Progenitor cell of endocrine pancreas (in vitro differentiated cells): ENCODE data around the gene FAM222A. TPM values are rescaled to one million over a fixed set of nuclear protein-coding genes. Genes with fewer than 3 reads are reported as not detected.
A peak's percentile ranks its signal among the peaks of the same experiment; 100 is the strongest.

Source experiments
- DNase-seq: peaks from one replicate; pipeline ENCODE4 v3.0.0; 2021; ENCODE audit warnings: low spot score; ENCODE audit not compliant: unreplicated experiment
- H3K27ac Mint-ChIP-seq: 2 replicates; pipeline ENCODE4 v1.8.0; 2021; ENCODE audit warnings: mild to moderate bottlenecking, moderate library complexity, mixed read lengths
- H3K27me3 Mint-ChIP-seq: 2 replicates; pipeline ENCODE4 v1.8.0; 2021; ENCODE audit warnings: mixed read lengths
- H3K36me3 Mint-ChIP-seq: 2 replicates; pipeline ENCODE4 v1.8.0; 2022; ENCODE audit warnings: mixed read lengths; ENCODE audit not compliant: insufficient read depth
- H3K4me1 Mint-ChIP-seq: 2 replicates; pipeline ENCODE4 v1.8.0; 2021; ENCODE audit warnings: low read depth, mixed read lengths
- H3K4me3 Mint-ChIP-seq: 2 replicates; pipeline ENCODE4 v1.8.0; 2021; ENCODE audit warnings: low read depth, mild to moderate bottlenecking, moderate library complexity, mixed read lengths
- H3K9me3 Mint-ChIP-seq: 2 replicates; pipeline ENCODE4 v1.8.0; 2021; ENCODE audit warnings: low read depth, mixed read lengths
- total RNA-seq: library from RNA; stranded (reverse); gene quantifications from 2 replicates; pipeline ENCODE4 v1.2.1, GENCODE V29; 2021
- TF ChIP-seq, protein P1 (sequence below): fragments of 200-600 bp; sonication (generic); IDR thresholded peaks from one replicate; pipeline ENCODE4 v1.5.0; 2021; ENCODE audit warnings: antibody characterized with exemption, mild to moderate bottlenecking; ENCODE audit not compliant: unreplicated experiment

The FAM222A gene
- total RNA-seq, 1 donor from 2014 or later, result 11.6 TPM

DNA sequence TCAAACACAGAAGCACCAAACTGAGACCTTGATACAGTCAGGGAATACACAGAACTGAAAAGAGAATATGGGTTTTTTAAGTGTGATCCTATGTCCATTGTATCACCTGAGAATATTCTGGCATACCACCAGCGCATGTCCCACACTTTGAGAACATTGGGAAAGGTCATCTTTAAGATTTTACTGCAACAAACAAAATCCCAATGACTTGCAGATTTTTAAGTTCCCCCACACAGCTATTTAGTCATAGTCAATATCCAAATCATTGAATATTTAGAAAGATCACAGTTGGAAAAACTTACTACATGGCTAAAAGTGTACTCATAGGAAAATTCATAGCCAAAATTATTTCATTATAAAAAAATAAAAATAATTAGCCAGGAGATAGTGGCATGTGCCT is 65.1 kb downstream of the FAM222A start:
- Mint-ChIP-seq H3K27ac (no peak overlapping the region), H3K4me3 (no peak overlapping the region), H3K4me1 (peaks cover 5% of the 10 kb centered on the region), H3K27me3 (peaks cover 1% of the 10 kb centered on the region), H3K36me3 (no peaks in the 10 kb centered on the region), H3K9me3 (no peaks in the 10 kb centered on the region)
- TF ChIP-seq, protein P1, sequence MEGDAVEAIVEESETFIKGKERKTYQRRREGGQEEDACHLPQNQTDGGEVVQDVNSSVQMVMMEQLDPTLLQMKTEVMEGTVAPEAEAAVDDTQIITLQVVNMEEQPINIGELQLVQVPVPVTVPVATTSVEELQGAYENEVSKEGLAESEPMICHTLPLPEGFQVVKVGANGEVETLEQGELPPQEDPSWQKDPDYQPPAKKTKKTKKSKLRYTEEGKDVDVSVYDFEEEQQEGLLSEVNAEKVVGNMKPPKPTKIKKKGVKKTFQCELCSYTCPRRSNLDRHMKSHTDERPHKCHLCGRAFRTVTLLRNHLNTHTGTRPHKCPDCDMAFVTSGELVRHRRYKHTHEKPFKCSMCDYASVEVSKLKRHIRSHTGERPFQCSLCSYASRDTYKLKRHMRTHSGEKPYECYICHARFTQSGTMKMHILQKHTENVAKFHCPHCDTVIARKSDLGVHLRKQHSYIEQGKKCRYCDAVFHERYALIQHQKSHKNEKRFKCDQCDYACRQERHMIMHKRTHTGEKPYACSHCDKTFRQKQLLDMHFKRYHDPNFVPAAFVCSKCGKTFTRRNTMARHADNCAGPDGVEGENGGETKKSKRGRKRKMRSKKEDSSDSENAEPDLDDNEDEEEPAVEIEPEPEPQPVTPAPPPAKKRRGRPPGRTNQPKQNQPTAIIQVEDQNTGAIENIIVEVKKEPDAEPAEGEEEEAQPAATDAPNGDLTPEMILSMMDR, result no peak
- no peak for DNase-seq

DNA sequence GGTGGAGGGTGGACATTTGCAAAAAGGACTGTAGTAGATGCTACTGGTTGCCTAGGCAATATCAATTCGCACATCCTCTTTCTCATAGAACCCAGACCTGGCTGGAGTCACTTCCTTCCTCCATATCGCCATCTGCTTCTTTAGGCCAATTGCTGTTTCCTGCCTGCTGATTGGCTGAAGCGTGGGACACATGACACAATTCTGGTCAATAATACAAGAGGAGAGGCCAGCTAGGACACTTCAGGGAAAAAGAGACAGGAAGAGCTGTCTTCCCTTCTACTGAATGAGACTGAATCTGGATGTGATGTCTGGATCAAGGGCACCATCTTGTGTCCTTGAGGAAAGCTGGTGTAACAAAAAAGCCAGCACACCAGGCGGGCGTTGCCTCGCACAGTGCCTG is 65.8 kb downstream of the FAM222A start:
- H3K36me3 Mint-ChIP-seq, result no peaks in the 10 kb centered on the region
- DNase-seq, result no peak
- no peaks in the 10 kb centered on the region for H3K27me3 Mint-ChIP-seq
- peak overlapping the region; percentile 39 for H3K27ac Mint-ChIP-seq
- H3K4me1 Mint-ChIP-seq, result peaks cover 8% of the 10 kb centered on the region
- TF ChIP-seq, protein P1, result no peak
- H3K9me3 Mint-ChIP-seq, result no peaks in the 10 kb centered on the region
- no peak overlapping the region for H3K4me3 Mint-ChIP-seq

DNA sequence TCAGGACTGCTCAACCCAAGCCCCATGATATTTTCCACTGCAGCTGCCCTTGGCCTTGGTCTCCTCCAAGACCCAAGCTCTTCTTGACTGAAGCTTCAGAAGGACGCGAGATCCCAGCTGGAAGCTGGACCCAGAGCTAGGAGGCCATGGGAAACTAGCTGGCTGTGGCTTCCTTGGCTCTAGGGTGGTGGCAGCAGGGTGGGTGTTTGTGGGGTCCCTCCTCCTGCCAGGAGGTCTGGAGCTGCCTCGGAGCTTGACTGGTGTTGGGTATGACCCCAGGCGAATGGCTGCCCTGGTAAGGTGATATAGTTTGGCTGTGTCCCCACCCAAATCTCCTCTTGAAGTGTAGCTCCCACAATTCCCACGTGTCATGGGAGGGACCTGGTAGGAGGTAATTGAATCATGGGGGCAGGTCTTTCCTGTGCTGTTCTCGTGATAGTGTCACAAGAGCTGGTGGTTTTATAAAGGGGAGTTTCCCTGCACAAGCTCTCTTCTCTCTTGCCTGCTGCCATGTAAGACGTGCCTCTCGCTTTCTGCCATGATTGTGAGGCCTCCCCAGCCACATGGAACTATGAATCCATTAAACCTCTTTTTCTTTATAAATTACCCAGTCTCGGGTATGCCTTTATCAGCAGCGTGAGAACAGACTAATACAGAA is 68.2 kb downstream of the FAM222A start:
- Mint-ChIP-seq H3K4me1 (peaks cover 8% of the 10 kb centered on the region), H3K27ac (no peak overlapping the region), H3K36me3 (peaks cover 2% of the 10 kb centered on the region), H3K9me3 (no peaks in the 10 kb centered on the region), H3K4me3 (no peak overlapping the region), H3K27me3 (no peaks in the 10 kb centered on the region)
- no peak for DNase-seq
- TF ChIP-seq, protein P1, result no peak

DNA sequence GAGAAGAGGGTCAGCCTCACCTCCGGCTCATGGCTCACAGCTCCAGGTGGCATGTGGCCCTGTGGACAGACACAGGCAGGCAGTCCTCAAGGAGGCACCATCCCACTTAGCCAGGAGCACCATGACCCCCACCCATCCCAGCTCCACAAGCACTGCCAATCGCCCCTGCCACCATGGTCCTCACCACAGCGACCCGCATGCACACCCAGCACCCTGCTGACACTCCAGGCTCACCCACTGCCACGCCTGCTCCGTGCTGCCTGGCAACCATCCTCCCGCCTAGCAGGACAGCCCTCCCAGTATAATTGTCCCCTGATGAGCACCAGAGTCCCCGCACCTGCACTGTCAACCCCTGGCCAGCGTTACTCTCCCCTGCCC is 68.7 kb downstream of the FAM222A start:
- no peaks in the 10 kb centered on the region for H3K27me3 Mint-ChIP-seq
- H3K4me1 Mint-ChIP-seq, result peaks cover 8% of the 10 kb centered on the region
- H3K9me3 Mint-ChIP-seq, result no peaks in the 10 kb centered on the region
- H3K4me3 Mint-ChIP-seq, result no peak overlapping the region
- TF ChIP-seq, protein P1, result no peak
- no peak for DNase-seq
- H3K36me3 Mint-ChIP-seq, result peaks cover 2% of the 10 kb centered on the region
- H3K27ac Mint-ChIP-seq, result no peak overlapping the region

DNA sequence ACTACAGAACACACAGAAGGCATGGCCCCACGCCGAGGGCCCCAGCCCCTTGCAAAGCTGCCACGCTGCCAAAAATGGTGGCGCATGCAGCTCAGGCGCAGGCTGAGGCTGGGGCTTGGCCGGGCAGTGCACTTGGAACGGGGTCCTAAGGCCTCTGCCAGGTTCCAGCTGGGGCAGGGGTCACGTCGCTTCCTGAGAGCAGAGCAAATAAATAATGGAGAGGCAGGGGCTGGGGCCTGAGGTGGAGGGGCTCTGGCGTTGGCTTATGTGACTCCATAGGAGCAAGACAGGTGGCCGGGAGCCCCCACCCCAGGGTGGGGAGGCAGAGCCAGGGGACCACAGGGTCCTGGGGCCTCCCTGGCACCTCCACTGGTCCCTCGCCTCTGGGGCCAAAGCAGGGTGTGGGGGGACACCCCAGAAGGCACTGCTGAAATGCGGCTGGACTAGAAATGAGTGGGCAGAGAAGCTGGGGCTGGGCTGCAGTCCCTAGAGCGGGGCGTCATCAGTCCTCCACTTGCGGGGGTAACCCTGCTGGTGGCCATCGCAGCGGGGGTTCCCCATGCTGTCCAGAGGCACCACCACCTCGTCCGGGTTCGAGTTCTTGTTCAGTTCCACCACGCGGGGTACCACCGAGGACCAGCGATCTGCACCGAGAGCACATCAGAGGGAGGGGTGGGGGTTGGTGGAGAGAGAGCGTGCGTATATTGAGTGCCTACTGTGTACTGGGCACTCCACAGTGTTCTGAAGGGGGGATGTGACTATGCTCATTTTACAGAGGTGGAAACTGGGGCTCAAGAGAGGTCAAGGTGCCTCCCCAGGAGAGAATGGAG is 69.7 kb downstream of the FAM222A start:
- no peaks in the 10 kb centered on the region for H3K27me3 Mint-ChIP-seq
- peaks cover 2% of the 10 kb centered on the region for H3K36me3 Mint-ChIP-seq
- no peaks in the 10 kb centered on the region for H3K9me3 Mint-ChIP-seq
- H3K4me3 Mint-ChIP-seq, result no peak overlapping the region
- no peak for DNase-seq
- no peak overlapping the region for H3K27ac Mint-ChIP-seq
- H3K4me1 Mint-ChIP-seq, result peaks cover 8% of the 10 kb centered on the region
- TF ChIP-seq, protein P1, result no peak
